ENCODE data around the gene VDAC2. TPM values are rescaled to one million over a fixed set of nuclear protein-coding genes. Genes with fewer than 3 reads are reported as not detected.
"Not testable (repeated sequence)": the region's sequence is repeated elsewhere in the genome, so short reads cannot be mapped to it uniquely, and the experiment has no call there.

VDAC2 gene
- total RNA-seq, 2 donors from 2014 or later = 313 to 428 TPM

- intact Hi-C loops (cut with DNase I) = no loop called here
- ATAC-seq = no peak
- no peak for DNase-seq
These were observed 15.4 kb upstream of the VDAC2 start for GRCh38 chr10:75195035-75195763.

- ATAC-seq (no peak), DNase-seq (no peak)
- intact Hi-C loops (cut with DNase I) = no loop called here
These were observed 13.5 kb upstream of the VDAC2 start for GRCh38 chr10:75197066-75197465.

GRCh38 chr10:75197906-75198305, 12.7 kb upstream of the VDAC2 start:
- ATAC-seq (peak in 1 of 2 donors; percentile 22), DNase-seq (peak; percentile 56)
- intact Hi-C loops (cut with DNase I) = no loop called here

- DNase-seq; intact Hi-C loops (cut with DNase I); ATAC-seq: not testable (repeated sequence)
These were observed 10.6 kb upstream of the VDAC2 start for GRCh38 chr10:75199949-75200348.

GRCh38 chr10:75201793-75202307, 8.7 kb upstream of the VDAC2 start:
- ATAC-seq (peak in 1 of 2 donors; percentile 4), DNase-seq (no peak)
- intact Hi-C loops (cut with DNase I) = no loop called here

- peak; percentile 96 to 97 for ATAC-seq
- intact Hi-C loops (cut with DNase I) = no loop called here
- DNase-seq = peak; percentile 86
These were observed 8.1 kb upstream of the VDAC2 start for GRCh38 chr10:75202321-75203045.

GRCh38 chr10:75203046-75203620, 7.5 kb upstream of the VDAC2 start:
- ATAC-seq = peak in 1 of 2 donors; percentile 17
- DNase-seq; intact Hi-C loops (cut with DNase I): not testable (repeated sequence)

- intact Hi-C loops (cut with DNase I) = no loop called here
- ATAC-seq = peak; percentile 39 to 59
- no peak for DNase-seq
These were observed 6.9 kb upstream of the VDAC2 start for GRCh38 chr10:75203724-75204123.

GRCh38 chr10:75205908-75206307, 4.7 kb upstream of the VDAC2 start:
- DNase-seq (no peak), ATAC-seq (no peak)
- intact Hi-C loops (cut with DNase I) = no loop called here

GRCh38 chr10:75206638-75207037, 4.0 kb upstream of the VDAC2 start:
- ATAC-seq; intact Hi-C loops (cut with DNase I); DNase-seq: not testable (repeated sequence)

- ATAC-seq = no peak
- DNase-seq = no peak
- intact Hi-C loops (cut with DNase I) = no loop called here
These were observed 3.3 kb upstream of the VDAC2 start for GRCh38 chr10:75207079-75207856.

GRCh38 chr10:75207857-75208144, 2.8 kb upstream of the VDAC2 start:
- DNase-seq = no peak
- intact Hi-C loops (cut with DNase I) = no loop called here

GRCh38 chr10:75208181-75208580, 2.4 kb upstream of the VDAC2 start:
- DNase-seq (no peak), ATAC-seq (no peak)
- intact Hi-C loops (cut with DNase I) = no loop called here

More at GRCh38 chr10:75207857-75208144, 2.8 kb upstream of the VDAC2 start:
- no peak for ATAC-seq

GRCh38 chr10:75209086-75209920, 1.3 kb upstream of the VDAC2 start:
- DNase-seq (no peak), ATAC-seq (no peak)
- intact Hi-C loops (cut with DNase I) = no loop called here

GRCh38 chr10:75209921-75210281, 695 bp upstream of the VDAC2 start:
- intact Hi-C loops (cut with DNase I) = no loop called here
- peak; percentile 86 to 91 for ATAC-seq
- peak; percentile 90 for DNase-seq

- no peak for DNase-seq
- intact Hi-C loops (cut with DNase I) = no loop called here
- peak; percentile 43 to 58 for ATAC-seq
These were observed 553 bp downstream of the VDAC2 start for GRCh38 chr10:75211007-75211691.

- DNase-seq (no peak), ATAC-seq (no peak)
- intact Hi-C loops (cut with DNase I) = no loop called here
These were observed 1.7 kb downstream of the VDAC2 start for GRCh38 chr10:75212343-75212742.

- no peak for DNase-seq
- ATAC-seq = no peak
- intact Hi-C loops (cut with DNase I) = no loop called here
These were observed 9.7 kb downstream of the VDAC2 start for GRCh38 chr10:75220274-75220673.
